ENCODE data around the gene IL32.
"Not testable (repeated sequence)": the region's sequence is repeated elsewhere in the genome, so short reads cannot be mapped to it uniquely, and the experiment has no call there.

IL32 gene

GRCh38 chr16:3051494-3051893, 13.9 kb upstream of the IL32 start:
- DNase-seq (ENCODE audit: low read depth) = no peak

- DNase-seq (ENCODE audit: low read depth) = not testable (repeated sequence)
Observed at GRCh38 chr16:3052571-3053329, 12.7 kb upstream of the IL32 start.

- not testable (repeated sequence) for DNase-seq (ENCODE audit: low read depth)
Observed at GRCh38 chr16:3053330-3053710, 12.1 kb upstream of the IL32 start.

GRCh38 chr16:3054965-3055733, 10.3 kb upstream of the IL32 start:
- no peak for DNase-seq (ENCODE audit: low read depth)

- not testable (repeated sequence) for DNase-seq (ENCODE audit: low read depth)
Observed at GRCh38 chr16:3055734-3056115, 9.7 kb upstream of the IL32 start.

GRCh38 chr16:3056336-3057180, 8.9 kb upstream of the IL32 start:
- no peak for DNase-seq (ENCODE audit: low read depth)

- DNase-seq (ENCODE audit: low read depth) = no peak
Observed at GRCh38 chr16:3057181-3058138, 8.0 kb upstream of the IL32 start.

- no peak for DNase-seq (ENCODE audit: low read depth)
Observed at GRCh38 chr16:3058139-3059030, 7.1 kb upstream of the IL32 start.

- peak; percentile 79 for DNase-seq (ENCODE audit: low read depth)
Observed at GRCh38 chr16:3059041-3059722, 6.3 kb upstream of the IL32 start.

GRCh38 chr16:3059723-3060242, 5.7 kb upstream of the IL32 start:
- DNase-seq (ENCODE audit: low read depth) = no peak

GRCh38 chr16:3060339-3061127, 4.9 kb upstream of the IL32 start:
- no peak for DNase-seq (ENCODE audit: low read depth)

- no peak for DNase-seq (ENCODE audit: low read depth)
Observed at GRCh38 chr16:3062553-3062952, 2.9 kb upstream of the IL32 start.

- DNase-seq (ENCODE audit: low read depth) = no peak
Observed at GRCh38 chr16:3063625-3064386, 1.6 kb upstream of the IL32 start.

GRCh38 chr16:3065742-3066439, 451 bp downstream of the IL32 start:
- no peak for DNase-seq (ENCODE audit: low read depth)

- DNase-seq (ENCODE audit: low read depth) = no peak
Observed at GRCh38 chr16:3066440-3066748, 954 bp downstream of the IL32 start.

- no peak for DNase-seq (ENCODE audit: low read depth)
Observed at GRCh38 chr16:3068487-3068886, 3.0 kb downstream of the IL32 start.

- not testable (repeated sequence) for DNase-seq (ENCODE audit: low read depth)
Observed at GRCh38 chr16:3069146-3069545, 3.7 kb downstream of the IL32 start.
